ENCODE data around the gene OGFOD3. TPM values are rescaled to one million over a fixed set of nuclear protein-coding genes. Genes with fewer than 3 reads are reported as not detected.
"Not testable (repeated sequence)": the region's sequence is repeated elsewhere in the genome, so short reads cannot be mapped to it uniquely, and the experiment has no call there.

OGFOD3 gene
- polyA plus RNA-seq, 3 donors = 25.5 to 30.0 (median 29.3) TPM

DNA sequence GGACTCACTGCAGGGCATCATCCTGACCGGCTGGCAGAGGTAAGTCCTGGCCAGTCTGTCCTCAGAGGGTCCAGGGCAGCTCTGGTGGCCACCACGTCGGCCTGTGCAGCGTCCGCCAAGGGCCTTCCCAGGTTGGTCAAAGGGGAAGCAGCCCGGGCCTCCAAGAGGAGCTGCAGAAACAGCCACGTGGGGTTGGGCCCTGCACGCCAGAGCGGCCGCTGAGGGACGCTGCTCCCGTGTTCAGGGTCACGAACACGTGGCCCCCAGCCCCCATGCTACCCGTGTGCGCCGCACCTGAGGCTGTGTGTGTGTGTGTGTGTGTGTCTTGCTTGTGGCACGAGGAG is 18.9 kb upstream of the OGFOD3 start:
- DNase-seq = no peak

DNA sequence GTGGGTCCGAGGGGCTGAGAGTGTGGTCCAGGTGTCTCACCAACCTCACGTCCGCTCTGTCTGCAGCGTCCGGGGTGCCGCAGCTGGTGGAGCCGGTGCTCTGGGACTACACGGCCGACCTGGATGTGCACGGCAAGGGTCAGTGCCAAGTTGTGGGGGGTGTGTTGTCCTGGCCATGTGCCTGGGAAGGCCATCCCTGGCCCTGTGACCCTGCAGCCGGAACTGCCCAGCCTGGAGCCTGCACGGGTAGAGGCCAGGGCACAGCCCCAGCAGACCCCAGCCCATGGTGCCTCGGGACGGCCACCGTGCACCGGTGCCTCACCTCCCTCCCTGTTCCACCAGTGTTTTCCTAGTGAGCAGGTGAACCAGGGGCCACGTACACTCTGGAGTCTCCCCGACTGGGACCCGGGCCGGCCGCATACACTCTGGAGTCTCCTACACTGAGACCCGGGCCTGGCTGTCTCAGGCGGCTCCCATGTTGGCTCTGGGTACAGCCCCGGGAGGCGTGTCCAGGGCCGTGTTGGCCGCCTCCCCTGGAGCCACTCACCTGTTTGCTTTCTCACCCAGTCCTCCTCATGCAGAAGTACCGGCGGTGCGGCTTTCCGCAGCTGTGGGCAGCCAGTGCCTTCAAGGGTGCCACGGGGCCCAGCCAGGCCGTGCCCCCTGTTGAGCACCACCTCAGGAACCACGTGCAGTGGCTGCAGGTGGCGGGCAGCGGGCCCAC is 18.4 kb upstream of the OGFOD3 start:
- DNase-seq = no peak

DNA sequence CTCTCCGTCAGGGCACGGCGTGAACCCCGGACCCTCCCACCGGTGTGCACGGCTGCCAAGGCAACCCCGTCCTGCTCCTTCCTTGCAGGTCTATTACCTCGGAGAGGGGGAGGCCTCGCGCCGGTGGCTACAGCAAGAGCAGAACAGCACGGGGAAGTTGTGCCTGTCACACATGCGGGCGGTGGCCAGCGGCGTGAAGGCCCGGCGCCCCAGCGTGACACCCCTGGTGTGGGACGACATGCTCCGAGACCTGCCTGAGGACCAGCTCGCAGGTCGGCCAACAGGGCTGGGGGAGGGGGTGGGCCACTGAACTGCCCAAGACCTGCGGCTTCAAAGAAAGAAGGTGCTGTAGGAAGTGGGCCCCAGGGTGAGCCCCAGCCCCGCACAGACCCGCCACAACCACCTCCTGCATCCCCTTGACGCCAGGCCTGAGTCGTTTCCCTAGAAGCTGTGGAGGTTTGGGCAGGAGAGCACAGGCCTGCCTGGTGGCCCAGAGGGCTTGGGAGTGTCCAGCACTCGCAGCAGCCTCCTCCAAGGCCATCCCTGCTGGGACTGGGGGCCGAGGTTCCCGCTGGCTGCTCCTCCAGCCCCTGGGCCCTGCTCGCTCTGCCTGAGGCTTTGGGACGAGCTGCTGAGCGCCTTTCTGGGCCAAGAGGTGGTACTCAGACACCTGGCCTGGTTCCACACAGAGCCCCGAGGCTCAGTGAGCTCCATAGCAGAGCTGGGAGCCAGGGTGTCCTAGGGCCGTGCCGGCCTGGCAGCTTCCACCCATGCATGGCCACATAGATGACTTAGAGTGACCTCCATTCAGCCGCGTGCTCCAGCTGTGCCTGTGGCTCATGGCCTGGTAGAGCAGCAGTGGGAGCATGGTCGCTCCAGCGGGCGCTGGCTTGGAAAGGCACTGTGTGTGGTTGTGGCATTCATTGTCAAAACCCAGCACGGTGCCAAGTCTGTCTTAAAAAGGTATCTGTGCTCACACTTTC is 17.5 kb upstream of the OGFOD3 start:
- no peak for DNase-seq

DNA sequence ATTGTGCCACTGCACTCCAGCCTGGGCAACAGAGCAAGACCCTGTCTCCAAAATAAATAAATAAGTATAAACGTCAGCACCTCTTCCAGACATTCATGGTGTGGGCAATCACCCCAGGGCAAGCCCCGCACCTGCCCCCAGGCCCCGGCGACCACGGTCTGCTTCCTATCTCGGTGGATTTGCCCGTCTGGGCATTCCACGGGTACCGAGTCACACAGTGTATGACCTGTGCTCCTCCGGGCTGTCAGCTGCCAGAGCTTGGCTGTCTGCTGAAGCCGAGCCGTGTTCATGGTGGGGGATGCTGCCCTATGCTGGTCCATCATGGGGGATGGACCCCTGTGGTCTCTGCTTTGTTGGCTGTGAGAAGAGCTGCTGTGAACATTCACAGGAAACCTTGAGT is 16.7 kb upstream of the OGFOD3 start:
- DNase-seq = no peak

DNA sequence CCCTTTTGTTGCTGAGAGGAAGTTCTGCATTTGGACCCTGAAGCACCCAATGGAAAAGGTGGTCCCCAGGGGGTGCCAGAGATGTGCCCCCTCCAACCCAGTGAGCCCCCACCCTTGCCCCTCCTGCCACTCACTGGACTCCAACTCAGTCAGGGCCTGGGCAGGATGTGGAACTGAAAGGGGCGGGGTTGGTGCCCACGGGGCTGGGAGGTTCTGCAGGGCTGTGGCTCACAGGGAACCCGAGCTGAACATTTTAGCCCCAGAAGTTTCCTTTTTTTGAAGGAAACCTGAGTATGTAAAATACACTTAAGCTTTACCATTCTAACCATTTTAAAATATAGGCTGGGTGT is 15.8 kb upstream of the OGFOD3 start:
- DNase-seq = no peak

DNA sequence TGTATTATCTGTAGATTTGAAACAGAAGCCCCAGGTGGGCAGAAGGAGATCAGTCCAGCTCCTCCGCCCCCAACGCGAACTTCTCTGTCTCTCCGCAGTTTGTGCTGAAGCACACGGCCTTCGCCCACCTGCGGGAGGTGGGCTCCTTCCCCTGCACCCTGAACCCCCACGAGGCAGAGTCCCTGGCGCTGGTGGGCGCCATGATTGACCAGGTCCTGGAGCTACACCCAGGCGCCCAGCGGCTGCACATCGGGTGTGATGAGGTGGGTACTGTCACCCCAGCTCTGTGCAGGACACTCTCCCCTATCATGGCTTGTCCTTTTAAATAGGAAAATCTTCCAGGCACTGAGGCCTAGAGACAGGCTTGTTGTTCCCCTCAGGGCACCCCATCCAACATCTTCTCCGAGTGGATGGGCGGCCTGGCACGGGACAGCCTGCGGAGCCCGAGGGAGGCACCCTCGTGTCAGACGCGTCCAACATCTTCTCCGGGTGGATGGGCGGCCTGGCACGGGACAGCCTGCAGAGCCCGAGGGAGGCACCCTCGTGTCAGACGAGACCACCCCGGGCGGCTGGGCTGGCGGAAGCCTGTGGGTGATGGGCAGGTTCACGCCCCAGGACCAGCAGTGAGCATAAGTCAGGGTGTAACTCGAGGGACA is 15.3 kb upstream of the OGFOD3 start:
- no peak for DNase-seq

DNA sequence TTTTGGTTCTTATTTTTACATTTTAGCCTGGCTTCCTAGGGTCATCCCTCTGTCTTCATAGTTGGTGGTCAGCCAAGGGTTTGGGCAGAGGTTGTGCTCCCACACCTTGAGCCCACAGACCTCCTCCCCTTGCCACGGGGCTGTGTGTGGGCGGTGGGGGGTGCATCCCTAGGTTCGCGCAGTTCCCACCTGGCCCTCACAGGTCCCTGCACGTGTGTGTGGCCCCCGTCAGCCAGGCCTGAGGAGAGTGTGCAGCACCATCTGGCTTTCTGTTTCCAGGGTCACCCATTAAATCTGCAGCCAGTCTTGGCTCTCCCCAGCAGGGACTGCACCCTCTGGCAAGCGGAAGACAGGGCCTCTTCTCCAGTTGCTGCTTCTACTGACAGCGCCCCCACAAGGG is 13.6 kb upstream of the OGFOD3 start:
- DNase-seq = no peak

DNA sequence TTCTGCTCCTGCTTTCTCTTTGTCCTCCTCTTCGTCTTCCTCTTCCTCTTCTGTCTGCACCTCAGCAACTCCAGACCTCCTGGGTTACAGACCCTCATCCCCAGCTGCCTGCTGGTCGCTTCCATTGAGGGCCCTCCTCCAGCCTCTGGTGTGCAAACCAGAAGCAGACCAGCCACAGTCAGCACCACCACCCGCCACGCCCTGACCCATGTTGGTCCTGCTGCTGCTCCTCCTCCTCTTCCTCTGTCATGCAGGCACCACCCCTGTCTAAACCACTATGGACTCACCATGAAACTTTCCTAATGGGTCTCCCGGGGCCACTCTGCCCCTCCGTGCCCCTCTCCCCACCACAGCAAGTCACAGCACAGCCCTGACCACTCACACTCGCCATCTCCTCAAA is 11.4 kb upstream of the OGFOD3 start:
- DNase-seq = no peak

DNA sequence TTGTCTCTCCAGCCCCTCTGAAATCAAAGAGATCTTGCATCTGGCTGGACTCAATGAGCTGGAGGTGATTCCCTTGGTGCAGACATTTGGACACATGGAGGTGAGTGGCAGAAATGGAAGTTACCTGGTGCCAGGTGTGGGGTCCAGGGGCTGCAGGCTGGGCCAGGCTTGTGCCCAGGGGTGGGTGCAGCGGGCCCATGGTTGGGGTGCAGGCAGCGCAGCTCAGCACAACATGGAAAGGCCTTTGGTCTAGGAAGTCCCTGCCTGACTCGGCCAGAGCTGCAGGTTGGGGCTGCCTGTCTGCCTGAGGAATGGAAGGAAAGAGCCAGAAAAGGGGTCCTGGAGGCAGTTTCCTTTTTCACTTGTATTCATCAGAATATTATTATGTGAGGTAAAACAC is 10.2 kb upstream of the OGFOD3 start:
- DNase-seq = no peak

DNA sequence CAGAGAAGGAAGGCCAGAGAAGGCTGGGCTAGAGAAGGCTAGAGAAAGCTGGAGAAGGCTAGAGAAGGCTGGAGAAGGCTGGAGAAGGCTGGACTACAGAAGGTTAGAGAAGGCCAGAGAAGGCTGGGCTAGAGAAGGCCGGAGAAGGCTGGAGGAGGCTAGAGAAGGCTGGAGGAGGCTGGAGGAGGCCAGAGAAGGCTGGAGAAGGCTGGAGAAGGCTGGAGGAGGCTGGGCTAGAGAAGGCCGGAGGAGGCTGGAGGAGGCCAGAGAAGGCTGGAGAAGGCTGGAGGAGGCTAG is 6.4 kb upstream of the OGFOD3 start:
- DNase-seq = no peak

DNA sequence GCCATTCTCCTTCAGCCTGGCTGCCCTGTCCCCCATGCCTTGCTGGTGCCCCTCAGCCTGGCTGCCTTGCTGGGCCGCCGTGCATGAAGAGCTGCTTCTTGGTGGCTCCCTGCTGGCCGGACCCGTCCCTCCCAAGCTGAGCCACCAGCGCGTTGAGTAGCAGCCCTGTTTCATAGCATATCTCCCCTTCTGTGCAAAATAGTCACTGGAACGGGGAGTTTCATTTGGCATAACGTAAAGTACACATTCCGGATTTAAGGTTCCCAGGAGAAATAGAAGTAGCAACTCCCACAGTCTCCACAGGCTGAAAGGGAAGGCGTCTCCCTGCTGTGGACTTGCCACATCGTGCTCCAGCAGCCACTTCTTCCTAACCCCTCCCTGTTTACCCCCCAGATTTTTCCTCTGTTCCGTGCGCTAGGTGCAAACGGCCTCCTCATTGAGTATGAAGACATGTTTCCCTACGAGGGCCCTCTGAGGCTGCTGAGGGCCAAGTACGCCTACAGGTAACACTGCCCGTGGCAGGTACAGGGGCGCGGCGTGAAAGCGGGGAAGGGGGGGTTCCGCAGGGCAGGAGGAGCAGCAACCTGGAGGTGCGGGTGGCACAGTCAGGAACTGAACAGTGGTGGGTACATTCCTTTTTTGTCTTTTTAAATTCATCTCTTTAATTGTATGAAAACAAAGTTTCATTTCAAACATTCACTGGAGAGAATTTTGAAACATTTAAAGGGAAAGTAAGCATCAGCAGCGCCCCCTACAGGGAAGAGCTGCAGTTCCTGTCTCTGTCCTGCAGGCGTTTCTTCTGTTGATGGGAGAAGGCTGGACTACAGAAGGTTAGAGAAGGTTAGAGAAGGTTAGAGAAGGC is 5.8 kb upstream of the OGFOD3 start:
- DNase-seq = no peak

DNA sequence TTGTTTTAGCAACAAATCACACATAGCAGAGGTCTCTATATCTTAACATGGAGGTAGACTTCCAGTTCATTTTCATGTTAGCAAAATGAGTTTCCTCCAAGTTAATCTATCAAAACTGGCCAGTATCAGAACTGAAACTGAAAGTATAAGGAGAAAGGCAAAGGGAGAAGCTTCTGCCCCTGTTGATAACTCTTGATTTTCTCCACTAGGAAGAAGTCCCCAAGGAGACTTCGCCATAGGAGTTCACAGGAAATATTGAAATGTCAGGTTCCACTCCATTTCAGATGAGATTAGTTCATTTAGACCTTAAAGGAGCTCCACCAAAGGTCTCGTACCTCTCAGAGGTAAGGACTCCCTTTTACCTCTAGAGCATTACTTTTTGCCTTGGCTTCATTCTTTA is 1.2 kb upstream of the OGFOD3 start:
- DNase-seq = no peak

DNA sequence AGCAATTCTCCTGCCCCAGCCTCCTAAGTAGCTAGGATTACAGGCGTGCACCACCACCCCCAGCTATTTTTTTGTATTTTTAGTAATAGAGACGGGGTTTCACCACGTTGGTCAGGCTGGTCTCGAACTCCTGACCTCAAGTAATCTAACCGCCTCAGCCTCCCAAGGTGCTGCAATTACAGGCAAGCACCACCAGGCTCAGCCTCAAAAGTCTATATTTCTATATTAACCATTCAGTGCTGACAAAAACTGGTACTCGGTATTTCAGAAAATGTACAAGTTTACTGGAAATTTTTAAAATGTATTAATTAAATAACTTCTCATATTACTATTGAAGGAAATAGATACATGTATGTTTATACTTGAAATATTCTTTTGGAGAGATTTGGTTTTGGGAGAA is 1.6 kb downstream of the OGFOD3 start:
- no peak for DNase-seq

DNA sequence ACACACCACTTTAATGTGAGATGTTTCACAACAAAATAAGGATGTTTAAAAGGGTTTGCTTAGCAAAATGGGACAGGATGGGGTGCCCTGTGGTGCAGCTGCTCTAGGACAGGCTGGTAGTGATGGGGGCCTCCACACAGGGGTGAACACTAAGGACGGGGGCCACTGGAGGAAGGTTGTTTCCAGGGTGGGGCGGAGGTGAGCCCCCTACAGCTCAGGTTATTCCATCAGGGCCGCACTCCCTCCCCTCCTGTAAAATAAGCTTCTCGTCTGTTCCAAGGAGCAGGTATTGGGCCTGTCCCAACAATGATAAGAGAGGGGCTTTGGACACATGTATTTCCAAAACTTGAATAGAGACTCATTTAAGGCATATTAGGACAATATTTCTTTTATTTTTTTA is 2.1 kb downstream of the OGFOD3 start:
- no peak for DNase-seq

DNA sequence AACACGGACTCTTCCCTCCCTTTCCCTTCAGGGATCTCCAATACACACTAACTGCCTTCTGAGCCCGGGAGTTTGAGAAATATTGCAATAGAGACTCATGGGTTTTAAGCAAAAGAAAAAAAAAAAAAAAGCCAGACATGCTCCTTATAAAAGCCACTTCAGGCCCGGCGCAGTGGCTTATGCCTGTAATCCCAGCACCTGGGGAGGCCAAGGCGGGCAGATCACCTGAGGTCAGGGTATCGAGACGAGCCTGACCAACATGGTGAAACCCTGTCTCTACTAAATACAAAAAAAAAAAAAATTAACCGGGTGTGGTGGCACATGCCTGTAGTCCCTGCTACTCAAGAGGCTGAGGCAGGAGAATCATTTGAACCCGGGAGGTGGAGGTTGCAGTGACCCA is 2.6 kb downstream of the OGFOD3 start:
- DNase-seq = no peak

DNA sequence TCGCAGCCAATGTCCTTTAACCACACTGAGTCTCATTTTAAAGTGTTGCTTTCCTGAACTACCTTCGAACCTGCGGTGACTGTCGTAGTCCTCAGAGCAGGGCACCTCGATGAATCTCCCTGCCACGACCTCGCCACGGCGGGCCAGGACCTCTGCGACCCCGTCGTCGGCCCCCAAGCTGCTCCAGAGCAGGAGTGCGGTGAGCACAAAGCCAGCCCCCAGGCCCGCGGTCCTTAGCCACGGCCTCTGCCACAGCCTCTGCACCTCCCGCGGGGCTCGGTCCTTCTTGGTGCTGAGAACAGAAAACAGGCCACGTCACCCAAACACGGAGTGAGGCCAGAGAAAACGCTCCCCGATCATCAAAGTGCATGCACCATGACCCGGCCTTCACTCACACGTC is 3.0 kb downstream of the OGFOD3 start:
- DNase-seq = no peak

DNA sequence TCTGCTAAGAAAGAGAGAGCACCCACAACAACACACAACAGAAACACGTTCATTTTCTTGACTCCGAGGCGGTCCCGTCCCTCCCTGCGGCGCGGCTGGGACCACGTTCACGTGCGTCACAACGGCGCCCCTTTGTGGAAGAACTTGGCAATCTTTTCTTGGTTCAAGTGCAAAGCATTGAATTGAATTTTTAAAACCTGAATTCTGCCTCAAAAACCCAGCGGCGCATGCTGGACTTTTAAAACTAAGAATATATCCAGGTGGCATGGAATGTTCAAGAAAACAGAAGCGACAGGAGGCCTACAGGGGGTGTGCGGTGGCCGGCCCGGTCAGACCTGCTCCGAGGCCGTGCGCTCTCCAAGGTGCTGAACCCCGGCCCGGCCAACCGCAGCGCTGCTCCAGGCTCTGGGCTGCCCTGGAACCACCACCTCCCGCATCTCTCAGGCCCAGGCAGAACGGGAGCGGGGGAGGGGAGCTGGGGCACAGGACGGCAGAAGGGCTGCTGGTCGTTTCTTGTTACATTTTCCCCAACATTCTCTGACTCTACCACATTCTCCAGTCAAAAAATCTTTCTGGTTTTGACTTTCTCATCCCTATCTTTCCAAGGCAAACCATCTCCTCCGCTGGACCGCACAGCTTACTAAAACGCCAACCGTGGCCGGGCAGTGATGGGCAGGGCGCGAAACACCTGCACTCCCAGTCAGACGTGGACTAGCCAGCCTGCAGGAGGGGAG is 3.7 kb downstream of the OGFOD3 start:
- peak; percentile 78 for DNase-seq

DNA sequence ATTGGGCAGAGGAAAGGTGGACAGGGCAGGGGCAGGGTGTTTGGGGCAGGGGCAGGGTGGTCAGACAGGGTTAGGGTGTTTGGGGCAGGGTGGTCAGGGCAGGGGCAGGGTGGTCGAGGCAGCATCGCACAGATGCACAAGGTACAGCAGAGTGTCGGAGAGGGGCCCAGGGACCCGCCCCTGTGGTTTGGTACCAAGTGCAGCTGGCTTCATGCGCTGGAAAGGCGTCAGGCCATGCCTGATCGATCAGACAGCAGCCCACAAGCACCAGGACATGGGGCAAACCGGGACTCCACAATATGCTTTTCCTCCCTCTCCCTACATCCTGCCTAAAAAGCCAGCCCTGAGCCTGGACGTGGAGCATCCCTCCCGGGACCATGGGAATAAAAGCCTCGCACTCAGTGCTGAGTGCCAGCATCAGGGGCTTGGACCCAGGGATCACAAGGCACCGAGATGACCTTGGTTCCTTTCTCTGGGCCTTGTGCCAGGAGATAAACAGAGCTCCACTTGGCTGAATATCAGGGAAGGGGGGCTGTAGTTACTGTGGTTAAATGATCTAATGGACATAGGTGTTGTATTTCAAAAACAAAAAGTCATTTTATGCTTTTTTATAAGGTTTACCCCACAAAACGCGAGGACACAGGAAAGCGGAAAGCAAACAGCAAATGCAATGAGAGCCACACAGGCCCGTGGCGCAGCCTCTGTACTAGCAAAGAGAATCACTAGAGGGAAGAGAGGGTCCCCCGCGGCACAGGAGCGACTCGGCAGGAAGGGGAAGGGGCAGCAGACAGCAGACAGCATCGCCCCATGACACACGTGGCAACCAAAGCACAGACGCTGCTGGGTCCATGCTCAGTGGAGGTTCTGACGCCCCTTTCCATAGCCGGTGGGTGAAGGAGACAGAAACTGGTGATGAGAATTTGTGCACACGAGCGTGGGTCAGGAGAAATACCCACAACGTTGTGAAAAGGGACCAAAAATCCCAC is 5.6 kb downstream of the OGFOD3 start:
- no peak for DNase-seq

DNA sequence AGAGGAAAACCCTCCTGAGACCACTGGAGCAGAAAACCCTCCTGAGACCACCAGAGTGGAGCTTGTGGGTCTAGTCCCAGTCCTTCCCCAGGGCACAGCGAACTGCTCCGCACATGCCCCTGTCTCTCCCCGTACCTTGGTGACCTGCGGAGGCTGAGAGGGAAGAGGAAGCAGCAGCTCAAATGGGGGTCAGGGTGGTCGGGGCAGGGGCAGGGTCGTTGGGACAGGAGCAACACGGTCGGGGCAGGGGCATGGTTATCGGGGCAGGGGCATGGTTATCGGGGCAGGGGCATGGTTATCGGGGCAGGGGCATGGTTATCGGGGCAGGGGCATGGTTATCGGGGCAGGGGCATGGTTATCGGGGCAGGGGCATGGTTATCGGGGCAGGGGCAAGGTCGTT is 6.3 kb downstream of the OGFOD3 start:
- DNase-seq = not testable (repeated sequence)

DNA sequence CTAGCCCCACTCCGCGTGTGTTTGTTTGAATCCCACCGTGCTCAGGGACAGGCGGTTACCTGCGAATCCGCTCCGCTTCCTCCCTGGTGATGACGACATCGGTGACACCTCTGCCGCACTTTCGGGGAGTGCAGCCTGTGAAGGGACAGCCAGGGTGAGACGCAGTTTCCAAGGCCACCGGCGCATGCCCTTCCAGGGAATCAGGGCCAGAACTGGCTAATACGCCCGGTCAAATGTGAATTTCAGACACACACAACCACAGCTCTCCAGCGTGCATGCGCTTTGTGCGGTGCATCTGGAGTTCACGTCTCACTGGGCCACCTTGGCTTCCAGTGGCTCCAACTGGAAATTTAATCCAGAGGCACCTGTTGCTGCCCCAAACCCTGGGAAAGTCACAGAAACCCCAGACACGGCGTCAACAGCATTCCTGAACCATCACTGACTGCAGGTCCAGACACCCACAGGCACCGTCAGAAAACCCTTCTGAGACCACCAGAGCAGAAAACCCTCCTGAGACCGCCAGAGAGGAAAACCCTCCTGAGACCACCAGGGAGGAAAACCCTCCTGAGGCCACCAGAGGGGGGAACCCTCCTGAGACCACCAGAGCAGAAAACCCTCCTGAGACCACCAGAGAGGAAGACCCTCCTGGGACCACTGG is 6.9 kb downstream of the OGFOD3 start:
- DNase-seq = no peak
